Stimulated activated CD8-positive, alpha-beta memory T cell treated with anti-CD3 and anti-CD28 coated beads, Interleukin-7, amount 100 ng/mL, for 48 hours (primary cell): ENCODE data around the gene KLF6.

ENCODE experiments used
- DNase-seq, 2 donors: peaks; one replicate each; pipeline ENCODE4 v3.0.0-alpha.2; 2020; ENCODE audit warnings: low read depth in 1 of 2; ENCODE audit errors: extremely low read depth in 1 of 2

KLF6 gene

DNA sequence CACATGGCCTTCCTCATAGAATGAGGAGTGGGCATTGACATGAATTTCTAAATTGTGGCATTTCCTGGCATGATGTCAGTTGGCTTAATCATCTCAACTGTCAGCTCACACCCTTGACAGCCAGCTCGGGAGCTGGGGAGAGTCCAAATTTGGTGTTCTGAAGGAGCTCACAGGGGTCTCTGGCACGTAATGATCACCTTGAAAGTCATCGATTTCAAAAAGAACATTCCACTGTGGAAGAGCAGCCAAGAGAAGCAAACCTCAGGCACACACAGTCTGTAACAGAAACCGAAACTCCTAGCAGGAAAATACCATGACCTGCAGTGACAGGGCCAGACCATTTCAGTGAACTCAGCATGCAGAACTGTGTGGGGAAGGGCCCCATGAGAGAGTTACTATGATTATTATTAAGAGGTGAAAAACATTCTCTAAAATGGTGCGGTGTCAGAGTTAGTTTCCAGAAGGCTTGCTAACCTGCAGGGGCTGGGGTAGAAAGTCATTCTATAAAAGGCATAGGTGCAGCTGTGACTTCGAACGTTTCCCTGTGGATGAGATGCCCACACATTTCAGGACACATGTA lies 26.4 kb upstream of the KLF6 start:
- peak in 1 of 2 donors; percentile 57 for DNase-seq

DNA sequence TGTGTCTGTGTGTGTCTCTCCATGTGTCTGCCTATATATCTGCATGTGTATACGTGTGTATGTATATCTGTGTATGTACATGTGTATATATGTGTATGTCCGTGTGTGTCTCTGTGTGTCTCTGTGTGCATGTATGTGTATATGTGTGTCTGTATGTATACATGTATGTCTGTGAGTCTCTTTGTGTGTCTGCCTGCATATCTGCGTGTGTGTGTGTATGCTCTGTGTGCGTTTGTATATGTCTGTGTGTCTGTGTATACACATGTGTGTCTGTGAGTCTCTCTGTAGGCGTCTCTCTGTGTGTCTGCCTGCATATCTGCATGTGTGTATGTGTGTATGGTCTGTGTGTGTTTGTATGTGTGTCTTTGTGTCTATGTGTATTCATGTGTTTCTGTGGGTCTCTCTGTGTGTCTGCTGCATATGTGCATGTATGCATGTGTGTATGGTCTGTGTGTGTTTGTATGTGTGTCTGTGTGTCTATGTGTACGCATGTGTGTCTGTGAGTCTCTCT lies 23.7 kb upstream of the KLF6 start:
- no peak for DNase-seq

DNA sequence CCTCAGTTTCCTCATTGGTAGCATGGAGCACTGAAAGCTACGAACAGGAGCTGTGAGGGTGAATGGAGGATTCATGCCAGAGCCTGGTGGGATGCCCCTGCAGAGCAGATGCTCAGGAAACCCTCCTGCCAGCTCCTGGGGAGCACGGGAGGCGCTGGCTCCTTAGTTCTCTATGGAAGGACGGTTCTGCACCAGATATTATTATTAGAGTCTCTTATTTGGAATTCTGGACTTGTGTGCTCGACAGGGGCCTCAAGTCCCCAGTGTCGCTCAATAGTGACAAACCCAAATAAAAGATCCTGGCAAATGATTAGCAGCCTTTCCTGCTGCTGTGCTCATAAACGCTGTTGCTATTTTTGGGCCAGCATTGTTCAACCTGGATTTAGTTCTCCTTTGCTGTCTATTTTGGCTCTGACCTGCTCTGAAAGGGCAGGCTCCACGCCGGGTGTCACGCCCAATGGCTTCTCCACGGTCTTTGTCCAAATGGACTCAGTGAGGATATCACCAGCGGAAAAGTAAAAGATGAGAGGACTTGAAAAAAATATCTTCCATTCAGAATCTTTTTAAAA lies 23.0 kb upstream of the KLF6 start:
- DNase-seq: no peak

DNA sequence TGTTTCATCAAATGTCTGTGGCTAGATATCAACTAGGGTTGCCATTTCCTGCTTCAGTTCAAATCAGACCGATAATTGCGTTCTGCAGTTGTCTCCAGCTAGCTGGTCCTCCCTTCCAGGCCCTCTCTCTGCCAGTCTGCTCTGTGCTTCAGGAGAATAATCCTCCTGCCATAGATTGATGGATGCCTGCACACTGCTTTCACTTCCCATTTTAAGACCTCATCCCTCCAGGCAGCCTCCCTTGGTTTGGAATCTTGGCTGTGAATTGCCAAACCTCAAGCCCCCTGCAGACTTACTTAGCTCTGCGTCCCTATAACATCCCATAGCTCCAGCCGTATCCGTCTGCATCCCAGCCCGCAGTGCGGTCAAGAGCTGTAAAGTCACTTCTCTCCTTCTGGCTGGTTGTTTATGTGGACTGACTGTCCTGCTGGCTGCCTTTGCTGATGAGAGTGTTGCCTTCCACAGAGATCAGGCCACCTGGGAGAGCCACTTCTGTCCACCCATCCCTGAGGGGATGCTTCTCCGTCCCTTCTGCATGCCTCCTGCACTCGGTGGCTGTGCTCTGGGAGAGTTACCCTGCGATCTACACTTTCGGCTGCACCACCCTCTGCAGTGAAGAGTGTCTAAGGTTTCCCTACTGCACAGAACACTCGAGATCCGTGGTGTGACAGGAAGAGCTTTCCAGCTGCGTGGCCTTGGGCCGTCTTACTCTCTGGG lies 22.4 kb upstream of the KLF6 start:
- no peak for DNase-seq

DNA sequence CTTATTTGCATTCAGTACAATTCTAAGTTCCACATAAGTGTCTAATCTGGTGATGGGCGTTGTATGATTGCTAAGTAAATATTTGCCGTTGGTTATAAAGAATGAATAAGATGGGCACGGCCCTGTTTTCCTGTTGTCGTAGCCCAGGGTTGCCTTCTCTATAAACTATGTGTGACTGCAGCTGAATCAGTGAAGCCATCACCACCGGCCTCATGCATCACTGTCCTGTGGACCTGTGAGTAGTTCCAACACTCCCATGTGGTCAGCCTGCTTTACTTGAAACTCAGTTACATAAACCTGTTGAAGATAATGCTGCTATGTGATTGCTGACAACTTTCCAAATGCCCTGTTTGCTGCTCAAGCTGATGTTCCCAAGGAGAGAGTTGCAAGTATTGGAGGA lies 21.6 kb upstream of the KLF6 start:
- DNase-seq: no peak

DNA sequence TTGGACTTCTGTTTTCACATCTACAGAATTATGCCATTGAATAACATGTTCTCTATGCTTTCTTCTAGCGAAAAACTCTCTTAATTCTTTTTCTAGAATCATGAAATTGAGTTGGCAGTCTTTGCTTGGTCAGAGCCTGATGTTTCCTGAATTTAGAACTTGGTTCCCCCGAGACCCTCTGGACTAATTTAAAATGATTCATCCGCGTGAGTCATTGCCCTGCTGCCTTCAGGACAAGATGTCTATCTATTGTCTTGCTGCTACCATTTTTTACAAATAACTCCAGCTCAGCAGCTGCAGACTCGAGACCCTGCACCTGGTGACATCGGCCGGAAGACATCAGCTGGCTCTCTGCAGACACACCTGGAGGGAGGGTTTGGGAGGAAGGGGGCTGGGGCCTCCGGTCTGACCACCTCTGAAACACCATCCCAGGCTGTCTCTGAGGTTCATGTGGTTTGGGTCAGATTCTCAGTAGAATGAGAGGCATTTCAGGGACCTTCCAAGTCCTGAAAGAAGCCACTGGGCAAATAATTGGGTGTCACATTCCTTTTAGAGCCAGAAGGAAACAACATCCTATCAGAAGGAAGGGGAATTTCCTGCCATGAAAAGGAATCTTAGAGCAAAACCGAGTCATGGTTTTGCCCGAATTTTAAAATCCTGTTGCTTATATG lies 20.9 kb upstream of the KLF6 start:
- DNase-seq: no peak

DNA sequence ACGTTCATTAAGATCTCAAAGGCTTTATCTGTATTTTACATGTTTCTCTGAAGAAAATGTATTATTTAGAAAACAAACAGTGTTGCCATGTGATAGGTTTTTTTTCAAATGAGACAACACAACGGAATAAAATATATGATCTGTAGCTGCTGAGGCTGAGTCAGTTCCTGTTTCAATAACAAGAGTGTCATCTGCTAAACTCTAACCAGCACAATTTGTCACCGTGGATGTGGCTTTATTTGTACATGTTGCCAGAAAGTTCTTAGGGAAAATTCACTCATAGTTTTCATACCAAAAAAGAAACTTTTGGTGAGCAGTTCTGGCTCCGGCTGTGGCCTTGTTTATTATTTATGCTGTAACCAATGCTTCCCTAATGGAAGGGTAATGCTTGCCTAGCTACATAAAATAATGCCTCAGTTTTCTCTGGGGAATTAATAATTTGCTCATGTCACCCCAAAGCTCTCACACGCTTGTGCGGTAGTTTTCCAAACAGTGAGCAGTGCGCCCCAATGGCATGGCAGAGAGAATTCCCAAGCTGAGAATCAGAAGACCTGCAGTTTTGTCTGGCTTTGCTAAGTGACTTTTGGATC lies 20.3 kb upstream of the KLF6 start:
- peak in 1 of 2 donors; percentile 55 for DNase-seq

DNA sequence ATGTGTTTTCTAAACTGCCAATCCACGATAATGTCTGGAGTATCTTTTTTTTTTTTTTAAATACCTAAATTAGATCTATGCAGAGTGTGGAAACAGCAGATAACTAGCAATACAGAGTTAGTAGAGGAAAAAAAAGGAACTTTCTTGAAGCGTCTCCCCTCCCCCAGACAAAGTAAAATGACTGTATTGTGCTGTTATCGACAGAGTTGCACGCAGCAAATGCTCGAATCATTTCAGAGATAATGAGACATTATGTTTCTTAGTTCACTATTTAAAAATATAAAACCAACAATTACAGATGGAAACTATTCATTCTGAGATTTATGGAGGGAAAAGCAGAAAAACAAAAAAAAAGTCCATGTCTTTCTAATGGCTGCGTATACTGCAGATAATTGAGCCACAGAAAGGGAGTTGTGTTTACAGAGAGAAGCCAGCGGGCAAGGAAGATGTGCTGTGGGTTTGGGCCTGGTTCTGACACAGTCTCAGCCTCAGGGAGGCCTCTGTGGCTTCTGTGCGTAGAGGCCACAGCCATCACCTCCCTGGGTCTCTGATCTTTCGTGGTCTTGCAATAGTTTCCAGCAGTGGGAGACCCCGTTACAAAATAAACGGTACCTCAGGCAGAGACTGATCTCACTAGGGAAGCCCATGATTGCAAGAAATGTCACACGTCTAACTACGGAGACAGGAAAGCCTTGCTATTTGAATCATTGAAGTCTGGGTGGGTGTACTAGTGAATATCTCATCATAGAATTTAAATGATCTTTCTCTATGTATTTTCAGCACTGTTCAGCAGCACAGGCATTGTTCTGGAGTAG lies 19.1 kb upstream of the KLF6 start:
- peak; percentile 51 to 80 for DNase-seq

DNA sequence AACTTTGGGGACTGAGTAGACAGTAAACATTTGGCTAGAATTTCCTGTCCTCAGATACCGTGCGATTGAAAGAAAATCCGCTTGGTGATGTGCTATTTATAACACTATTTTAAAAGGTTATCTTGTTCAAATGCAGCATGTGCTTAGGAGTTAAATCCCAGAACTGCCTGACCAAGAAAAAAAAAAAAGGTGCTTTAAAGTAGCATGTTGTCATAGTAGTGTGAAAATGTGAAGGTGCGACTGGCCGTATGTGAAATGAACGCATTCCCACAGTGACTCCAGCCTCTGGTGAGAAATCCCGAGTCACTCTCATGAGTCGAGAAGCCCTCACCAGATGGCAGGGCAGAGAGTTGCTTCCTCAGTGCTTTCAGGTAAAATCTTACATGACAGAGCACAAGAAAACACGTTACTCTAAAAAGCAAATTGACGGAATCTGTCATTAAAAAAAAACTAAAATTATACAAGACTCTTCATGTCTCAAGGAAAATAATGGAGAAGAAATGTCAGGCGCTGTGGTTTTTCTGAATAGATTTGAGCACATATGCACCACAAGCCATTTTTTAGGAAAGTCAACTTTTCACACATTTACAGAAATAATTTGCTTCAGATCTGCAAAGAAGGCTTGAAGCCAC lies 18.4 kb upstream of the KLF6 start:
- no peak for DNase-seq

DNA sequence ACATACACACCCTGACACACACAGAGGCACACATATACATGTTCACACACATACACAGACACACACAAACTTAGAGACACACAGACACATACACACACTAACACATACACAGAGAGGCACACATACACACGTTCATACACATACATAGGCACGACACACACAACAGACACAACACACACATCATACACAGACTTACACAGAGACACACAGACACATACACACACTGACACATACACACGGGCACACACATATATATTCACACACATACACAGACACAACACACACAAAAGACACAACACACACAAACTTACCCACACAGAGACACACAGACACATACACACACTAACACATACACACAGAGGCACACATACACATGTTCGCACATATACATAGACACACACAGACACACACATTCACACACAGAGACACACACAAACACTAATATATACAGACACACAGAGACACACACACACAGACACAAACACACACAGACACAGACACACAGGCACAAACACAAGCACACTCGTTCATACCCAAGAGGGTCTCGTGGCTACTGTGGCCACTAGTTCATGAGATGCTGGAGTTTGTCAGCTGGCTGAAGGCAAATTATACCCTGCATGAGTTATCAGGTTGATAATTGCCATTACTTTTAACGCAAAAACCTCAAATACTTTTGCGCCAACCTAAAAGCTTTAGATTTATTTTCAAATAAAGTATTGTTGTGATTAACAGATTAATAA lies 17.7 kb upstream of the KLF6 start:
- DNase-seq: no peak

DNA sequence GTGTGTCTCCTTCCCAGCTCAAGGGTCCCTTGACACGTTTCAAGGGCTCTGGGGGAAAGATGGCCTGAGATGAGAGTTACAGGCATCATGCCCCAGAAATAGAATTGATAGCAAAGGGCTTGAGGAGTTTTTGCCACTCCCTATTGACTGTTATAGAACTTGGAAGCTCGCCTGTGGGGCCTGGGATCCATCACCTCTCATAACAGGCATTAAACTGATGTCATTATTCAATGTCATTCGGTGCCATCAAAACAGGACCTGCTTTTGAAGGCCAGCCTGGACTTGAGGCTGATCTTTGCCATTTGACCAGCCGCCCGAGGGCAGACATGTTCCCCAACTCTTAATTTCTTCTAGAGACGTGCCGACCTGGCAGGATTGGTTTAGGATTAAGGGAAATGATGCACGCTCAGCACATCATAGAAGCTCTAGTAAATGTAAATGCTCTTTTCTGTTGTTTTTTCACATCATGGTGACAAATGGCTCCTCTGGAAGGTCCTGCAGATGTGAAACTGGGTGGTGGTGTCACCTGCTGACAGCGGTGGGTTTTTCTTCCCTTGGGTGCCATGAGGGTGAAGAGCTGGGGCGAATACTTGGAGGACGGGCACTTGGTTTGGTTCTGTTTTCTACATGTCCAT lies 16.7 kb upstream of the KLF6 start:
- no peak for DNase-seq

DNA sequence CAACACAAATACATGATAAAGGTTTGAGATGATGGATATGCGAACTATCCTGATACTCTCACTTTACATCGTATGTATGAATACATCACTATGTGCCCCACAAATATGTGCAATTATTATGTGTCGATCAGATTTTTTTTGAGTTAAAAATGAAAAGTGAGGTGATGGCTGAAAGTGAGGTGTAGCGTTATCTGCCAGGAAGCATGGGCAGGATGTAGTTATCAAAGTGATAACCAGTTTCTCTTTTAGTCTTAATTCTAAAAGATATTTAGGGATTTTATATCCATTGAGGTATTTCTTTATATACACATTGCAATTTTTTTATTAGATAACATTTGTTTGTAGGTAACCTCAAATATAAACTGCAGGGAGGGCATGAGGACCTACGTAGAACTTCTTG lies 15.6 kb upstream of the KLF6 start:
- DNase-seq: no peak

DNA sequence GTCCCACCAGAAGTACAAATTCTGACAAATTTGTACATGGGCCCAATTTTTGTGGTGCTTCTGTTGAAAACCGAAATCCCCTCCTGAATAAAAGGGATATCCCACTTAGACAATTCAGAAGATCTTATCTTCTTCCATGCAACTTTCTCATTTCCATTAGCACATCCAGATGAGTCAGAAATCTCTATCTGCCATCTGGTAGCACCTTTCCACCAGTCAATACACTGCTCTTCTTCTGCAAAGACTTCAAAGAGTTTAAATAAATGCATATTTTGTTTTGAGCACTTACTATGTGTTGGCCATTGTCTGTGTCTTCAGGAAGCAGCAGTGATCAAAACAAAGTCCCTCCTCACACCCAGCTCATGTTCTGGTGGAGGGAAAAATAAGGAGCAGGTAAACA lies 12.7 kb upstream of the KLF6 start:
- no peak for DNase-seq

DNA sequence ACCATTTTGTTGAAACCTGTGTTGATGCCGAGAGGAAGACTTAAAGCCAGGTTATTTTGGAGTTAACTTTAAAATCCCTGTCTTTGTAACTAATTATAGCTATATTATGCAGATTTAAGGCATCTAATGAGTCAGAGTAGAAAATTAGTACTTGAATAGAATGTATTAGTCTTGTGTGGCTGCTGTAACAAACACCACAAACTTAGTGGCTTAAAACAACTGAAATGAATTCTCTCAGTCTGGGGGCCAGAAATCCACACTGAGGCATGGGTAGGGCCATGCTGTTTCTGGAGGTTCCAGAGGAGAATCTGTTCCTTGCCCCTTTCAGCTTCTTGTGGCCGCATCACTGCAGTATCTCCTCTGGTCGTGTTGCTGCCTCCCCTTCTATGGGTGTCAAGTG lies 8.5 kb upstream of the KLF6 start:
- DNase-seq: no peak

DNA sequence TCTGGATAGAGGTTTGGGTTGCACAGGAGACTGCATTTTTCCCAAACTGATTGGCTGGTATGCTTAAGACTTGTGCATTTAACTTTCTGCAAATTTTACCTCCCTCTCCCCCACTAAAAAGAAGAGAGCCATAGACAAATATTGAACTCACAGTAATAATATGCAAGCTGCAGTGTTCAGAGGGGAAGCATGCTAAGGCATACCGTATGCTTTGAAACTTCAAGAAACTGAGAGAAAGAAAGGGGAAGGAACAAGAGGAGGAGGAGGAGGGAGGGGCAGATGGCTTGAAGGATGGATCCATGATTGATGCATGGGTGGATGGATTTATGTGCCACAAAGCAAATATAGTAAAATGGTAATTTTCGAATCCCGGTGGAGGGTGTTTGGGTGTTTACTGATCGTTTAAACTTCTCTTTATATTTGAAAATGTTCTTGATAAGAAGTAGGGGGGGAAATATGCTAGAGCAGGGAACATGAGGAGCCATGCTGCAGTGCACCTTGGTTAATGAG lies 7.8 kb upstream of the KLF6 start:
- no peak for DNase-seq

DNA sequence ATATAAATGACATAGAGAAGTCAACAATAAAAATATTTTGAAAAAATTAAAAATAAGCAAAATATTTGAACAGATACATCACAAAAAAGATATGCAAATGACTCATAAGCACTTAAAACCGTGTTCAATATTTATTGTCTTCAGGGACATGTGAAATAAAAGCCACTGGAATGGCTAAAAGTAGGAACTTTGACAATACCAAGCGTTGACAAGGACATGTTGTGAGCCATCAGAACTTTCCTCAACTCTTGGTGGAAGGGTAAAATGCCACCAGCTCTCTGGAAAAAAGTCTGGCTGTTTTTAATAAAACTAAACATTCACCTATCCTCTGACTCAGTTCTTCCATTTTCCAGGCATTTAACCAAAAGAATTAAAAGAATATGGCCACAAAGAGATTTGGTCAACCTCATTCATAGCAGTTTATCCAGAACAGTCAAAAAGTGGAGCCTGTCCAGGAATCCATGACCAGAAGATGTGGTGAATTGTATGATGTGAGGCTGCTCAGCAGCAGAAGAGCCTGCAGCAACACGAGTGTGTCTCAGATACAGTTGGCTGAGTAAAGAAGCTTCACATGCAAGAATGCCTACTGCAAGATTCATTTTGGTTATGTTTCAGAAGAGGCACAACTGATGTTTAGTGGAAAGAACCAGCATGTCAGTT lies 7.1 kb upstream of the KLF6 start:
- DNase-seq: no peak

DNA sequence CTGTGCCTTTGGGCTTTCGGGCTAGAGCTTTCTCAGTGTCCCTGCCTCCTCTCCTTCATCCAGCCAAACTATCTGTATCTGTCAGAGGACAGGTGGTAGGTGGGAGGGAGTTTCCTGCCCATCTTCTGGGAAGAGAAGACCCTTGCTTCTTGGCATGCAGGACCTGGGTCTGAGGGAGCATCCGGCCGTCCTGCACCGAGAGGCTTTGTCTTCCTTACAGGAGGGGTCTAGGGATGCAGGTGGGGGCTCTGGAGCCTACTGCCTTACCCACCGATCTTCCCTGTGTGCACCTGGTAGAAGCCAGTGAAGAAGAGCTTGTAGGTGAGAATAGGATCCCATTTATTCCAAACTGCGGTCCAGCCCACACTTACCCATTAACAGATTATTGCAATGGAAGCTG lies 5.8 kb upstream of the KLF6 start:
- DNase-seq: no peak

DNA sequence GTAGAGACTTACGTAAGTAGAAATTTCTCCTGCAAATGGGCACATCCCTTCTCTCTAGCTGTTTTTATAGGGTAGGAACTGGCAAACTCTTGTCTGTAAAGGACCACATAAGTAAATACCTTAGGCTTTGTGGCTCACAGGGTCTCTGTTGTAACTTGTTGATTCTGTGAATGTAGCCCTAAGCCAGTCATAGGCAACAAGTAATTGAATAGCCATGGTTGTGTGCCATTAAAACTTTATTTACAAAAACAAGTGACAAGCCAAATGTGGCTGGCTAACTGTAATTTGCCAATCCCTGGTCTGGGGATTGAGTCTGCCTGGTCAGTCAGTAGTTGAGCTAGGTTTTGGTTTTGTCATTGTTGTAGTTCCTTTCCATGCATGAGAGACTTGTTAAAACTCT lies 5.3 kb upstream of the KLF6 start:
- DNase-seq: no peak
